ENCODE measurements around the gene ROBO4. TPM values are rescaled to one million over a fixed set of nuclear protein-coding genes. Genes with fewer than 3 reads are reported as not detected.

Gene ROBO4
- total and polyA plus RNA-seq, 2 of the 13 experiments (the other 11 are each of a cell fraction or from before 2014, with no cell fraction given) = 0.07 to 1.1 TPM

- TF ChIP-seq TRAFD1 (CRISPR knock-in tag; IDR thresholded peaks at IDR 0.05; ENCODE audit: borderline replicate concordance) = no peak
- TF ChIP-seq FOXJ3 (CRISPR knock-in tag; IDR thresholded peaks at IDR 0.05; ENCODE audit: borderline replicate concordance) = peak; percentile 19; the same call in 1 of the 2 replicates
- no peak for TF ChIP-seq CBX5 (CRISPR knock-in tag; IDR thresholded peaks at IDR 0.05; ENCODE audit: borderline replicate concordance)
- TF ChIP-seq ZNF687 (CRISPR knock-in tag; IDR thresholded peaks at IDR 0.05) = no peak
- no peak for TF ChIP-seq BHLHE40 (IDR thresholded peaks at IDR 0.05; ENCODE audit: low read length)
- TF ChIP-seq NR1H2 (CRISPR knock-in tag; IDR thresholded peaks at IDR 0.05; ENCODE audit: borderline replicate concordance, low read depth) = no peak
- no peak for TF ChIP-seq ZNF788 (CRISPR knock-in tag; IDR thresholded peaks at IDR 0.05; ENCODE audit: borderline replicate concordance)
- TF ChIP-seq TCF7L2 (IDR thresholded peaks at IDR 0.05; ENCODE audit: low read depth, low read length) = no peak
- no peak for TF ChIP-seq TFDP2 (CRISPR knock-in tag; IDR thresholded peaks at IDR 0.05)
- TF ChIP-seq TFAP4 (IDR thresholded peaks at IDR 0.05; ENCODE audit: borderline replicate concordance, low read depth) = peak; percentile 56; the same call in 1 of the 2 replicates
- no peak for TF ChIP-seq ZBTB26 (CRISPR knock-in tag; IDR thresholded peaks at IDR 0.05; ENCODE audit: borderline replicate concordance)
Observed at GRCh38 chr11:124934862-124935547, 37.3 kb upstream of the ROBO4 start (continued).

Measured in HepG2 (cell line).